ENCODE data around the gene RHEB.
A peak's percentile ranks its signal among the peaks of the same experiment; 100 is the strongest.

Gene RHEB

DNA sequence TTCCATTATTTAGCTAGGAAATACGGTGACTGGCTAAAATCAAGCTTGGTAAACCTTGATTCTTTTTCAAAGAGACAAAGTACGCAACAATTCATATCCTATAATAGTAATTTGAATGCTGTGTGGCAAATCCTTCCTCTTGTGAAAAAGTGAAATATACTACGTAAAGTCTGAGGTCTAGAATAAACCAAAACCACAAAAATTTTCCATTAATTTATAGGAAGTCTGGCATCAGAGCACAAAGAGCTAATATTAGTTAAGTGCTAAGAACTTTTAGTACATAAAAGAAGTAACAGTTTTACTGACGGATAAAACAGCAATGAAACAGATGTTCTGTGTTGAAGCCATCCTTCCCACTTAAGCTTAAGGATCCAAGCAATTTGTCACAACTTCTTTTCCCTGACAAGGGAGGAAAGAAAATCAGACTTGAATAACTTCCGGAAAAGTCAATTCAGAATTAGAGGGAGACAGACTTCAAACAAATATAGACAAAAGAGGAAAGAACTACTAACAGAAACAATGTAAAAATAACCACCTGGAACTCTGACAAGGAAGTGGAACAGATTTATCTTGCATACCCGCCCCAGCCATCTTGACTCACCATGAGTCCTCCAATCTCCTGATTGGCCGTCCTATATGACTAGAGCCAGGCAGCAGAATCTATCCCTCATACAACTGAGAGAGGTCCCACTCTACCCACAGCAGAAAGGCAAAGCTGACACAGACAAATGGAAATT, 34.6 kb downstream of the RHEB start:
- in situ Hi-C loops (cut with HindIII; ENCODE audit: low pct_ligation_motif_present, low pct_unique_long_range_greater_than_20kb, low sequenced_read_pairs) = no loop called here
- peak; percentile 58 for DNase-seq

DNA sequence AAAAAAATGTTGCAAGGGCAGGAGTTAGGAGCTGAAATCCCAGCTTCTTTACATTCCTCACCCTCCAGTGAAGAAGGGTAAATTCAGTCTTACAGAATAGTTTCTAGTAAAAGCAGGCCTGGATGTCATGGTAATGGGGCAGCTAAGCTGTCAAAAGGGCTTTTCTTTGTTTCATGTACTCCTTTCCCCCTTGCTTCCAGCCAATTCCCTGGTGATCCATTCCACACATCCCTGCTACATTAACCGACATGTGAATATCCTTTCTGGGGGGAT, 36.0 kb downstream of the RHEB start:
- in situ Hi-C loops (cut with HindIII; ENCODE audit: low pct_ligation_motif_present, low pct_unique_long_range_greater_than_20kb, low sequenced_read_pairs) = no loop called here
- no peak for DNase-seq

DNA sequence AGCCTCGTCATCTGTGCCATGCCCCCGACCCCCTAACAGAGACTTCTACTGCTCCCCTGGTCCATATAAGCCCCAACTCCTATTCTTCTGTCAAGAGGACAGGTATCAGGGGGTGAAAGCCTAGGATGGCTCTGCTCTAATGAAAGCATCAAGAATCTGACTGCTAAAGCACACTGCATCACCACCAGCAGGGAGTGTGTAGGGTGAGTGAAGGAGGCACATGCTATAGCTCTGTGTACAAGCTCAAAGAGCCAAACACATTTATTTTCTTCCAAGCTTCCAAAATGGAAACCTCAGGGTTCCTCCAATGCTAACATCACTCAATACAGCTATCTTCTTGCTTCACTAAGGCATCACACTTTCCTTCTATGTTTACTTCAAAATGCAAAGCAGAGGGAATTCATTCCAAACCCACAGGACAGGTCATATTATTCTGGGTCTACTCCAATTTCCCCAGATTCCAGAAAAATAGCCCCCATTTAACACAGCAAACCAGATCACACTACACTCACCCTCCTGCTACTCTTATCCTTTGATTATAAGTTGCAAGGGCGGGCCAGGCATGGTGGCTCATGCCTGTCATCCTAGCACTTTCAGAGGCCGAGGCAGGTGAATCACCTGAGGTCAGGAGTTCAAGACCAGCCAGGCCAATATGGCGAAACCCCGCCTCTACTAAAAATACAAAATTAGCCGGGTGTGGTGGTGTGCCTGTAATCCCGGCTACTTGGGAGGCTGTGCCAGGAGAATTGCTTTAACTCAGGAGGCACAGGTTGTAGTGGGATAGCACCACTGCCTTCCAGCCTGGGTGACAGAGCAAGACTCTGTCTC, 36.6 kb downstream of the RHEB start:
- no peak for DNase-seq
- in situ Hi-C loops (cut with HindIII; ENCODE audit: low pct_ligation_motif_present, low pct_unique_long_range_greater_than_20kb, low sequenced_read_pairs) = no loop called here

DNA sequence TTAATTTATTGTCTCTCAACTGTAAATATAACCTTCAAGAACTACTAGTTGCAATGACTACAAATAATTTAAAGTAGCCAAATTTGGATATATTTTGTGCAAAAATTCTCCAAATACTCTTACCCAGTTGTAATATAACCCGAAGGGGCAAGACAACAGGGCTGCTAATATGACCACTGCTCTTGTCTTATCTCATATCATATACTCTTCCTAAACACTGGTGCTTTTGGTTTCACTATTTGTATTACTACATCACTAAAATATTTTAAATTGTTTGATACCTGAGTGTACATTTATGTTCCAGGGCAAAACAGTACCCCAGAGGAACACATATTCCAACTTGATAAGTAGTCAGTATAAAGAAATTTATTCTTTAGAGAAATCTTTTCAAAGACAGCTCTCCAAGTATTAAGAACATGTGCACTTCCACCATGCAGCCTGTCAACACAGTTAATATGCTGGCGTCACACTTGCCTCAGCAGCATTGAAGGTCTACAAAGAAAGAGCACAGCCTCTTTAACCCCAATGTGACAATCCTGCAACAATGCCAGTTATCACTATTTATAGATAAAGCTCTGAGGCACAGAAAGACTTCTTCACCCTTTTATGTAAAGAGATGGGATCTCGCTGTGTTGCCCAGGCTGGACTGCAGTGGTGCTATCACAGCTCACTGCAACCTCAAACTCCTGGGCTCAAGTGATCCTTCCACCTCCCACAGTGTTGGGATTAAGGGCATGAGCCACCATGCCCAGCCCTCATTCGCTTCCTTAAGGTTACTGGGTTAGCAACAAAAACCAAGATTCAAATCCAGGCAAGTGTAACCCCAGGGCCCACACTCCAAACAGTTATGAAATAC, 37.8 kb downstream of the RHEB start:
- no peak for DNase-seq
- in situ Hi-C loops (cut with HindIII; ENCODE audit: low pct_ligation_motif_present, low pct_unique_long_range_greater_than_20kb, low sequenced_read_pairs) = no loop called here

GRCh38 chr7:151477867-151478266, 41.8 kb downstream of the RHEB start:
- in situ Hi-C loops (cut with HindIII; ENCODE audit: low pct_ligation_motif_present, low pct_unique_long_range_greater_than_20kb, low sequenced_read_pairs) = no loop called here
- DNase-seq = no peak

- in situ Hi-C loops (cut with HindIII; ENCODE audit: low pct_ligation_motif_present, low pct_unique_long_range_greater_than_20kb, low sequenced_read_pairs) = no loop called here
- no peak for DNase-seq
These were observed 46.9 kb downstream of the RHEB start for GRCh38 chr7:151472644-151473380.

DNA sequence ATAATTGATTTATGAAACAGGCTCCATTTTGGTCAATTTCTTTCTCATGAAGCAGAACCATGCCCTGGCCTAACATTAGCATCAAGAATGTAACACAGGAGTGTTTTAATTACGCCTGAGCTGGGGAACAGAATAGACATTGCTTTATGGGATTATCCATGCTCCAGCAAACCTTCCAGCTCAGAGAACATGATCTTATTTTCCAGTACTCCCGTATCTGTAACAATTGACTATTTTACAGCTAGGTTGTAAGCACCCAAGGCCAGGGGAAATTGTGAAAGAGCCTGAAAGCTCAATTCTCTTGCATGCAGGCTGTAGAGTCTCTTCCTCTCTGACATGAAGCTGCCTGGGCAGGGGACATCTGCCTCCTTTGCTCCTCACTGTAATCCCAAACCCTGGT, 49.0 kb downstream of the RHEB start:
- no peak for DNase-seq
- in situ Hi-C loops (cut with HindIII; ENCODE audit: low pct_ligation_motif_present, low pct_unique_long_range_greater_than_20kb, low sequenced_read_pairs) = no loop called here

DNA sequence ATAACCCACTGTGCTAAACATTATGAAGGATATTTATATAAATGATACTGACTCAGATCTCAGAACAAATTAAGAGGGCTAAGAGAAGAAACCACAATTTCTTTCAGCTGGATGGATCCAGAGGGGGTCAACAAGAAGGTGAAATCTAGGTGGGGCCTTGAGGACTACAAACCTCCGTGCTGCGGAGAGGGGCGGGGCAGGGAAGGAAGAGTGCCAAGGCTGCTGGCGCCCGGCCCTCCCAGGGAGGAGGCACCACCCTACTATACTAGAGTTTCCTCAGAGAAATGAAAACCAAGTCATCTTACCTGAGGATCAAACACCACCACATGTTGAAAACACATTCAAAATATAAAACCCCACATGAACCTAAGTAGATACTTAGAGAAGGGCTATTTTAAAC, 50.4 kb downstream of the RHEB start:
- in situ Hi-C loops (cut with HindIII; ENCODE audit: low pct_ligation_motif_present, low pct_unique_long_range_greater_than_20kb, low sequenced_read_pairs) = no loop called here

DNA sequence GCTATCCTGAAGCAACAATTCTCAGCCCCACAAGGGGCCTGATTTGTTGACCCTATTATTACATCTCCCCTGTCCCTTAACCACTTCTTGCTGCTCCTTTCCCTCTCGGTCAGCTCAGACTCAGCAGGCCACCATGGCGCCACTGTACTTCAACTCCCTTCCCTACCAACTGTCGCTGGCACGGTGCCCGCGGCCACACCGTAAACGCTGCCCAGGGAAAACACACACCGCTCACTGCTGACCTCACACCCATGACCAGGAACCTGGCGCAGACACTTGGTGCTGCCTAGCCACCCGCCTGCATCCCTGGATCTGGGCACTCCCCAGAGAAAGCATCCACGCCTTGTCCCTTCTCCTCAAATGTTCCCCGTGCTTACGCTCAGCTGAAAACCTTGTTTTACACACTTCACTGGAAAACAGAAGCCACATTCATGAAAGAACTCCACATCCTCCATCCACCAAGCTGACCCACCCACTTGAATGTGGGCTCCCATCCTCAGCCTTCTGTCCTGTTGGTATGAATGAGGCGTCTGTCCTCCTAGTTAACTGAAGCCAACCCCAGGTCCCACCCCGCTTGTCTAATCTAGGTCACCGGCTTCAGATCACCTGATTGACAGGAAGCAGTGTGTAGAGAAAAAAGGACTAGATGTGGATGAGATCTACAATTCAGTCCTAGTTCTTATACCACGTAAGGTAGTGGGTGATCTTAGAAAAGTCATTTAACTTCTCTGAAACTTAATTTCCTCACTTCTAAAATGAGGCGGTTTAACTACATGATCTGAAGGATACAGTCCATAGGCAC, 51.3 kb downstream of the RHEB start:
- in situ Hi-C loops (cut with HindIII; ENCODE audit: low pct_ligation_motif_present, low pct_unique_long_range_greater_than_20kb, low sequenced_read_pairs) = no loop called here
- no peak for DNase-seq

More for the DNA sequence above, 50.4 kb downstream of the RHEB start:
- DNase-seq = no peak

- in situ Hi-C loops (cut with HindIII; ENCODE audit: low pct_ligation_motif_present, low pct_unique_long_range_greater_than_20kb, low sequenced_read_pairs) = no loop called here
- DNase-seq = no peak
These were observed 54.5 kb downstream of the RHEB start for GRCh38 chr7:151465169-151465568.

DNA sequence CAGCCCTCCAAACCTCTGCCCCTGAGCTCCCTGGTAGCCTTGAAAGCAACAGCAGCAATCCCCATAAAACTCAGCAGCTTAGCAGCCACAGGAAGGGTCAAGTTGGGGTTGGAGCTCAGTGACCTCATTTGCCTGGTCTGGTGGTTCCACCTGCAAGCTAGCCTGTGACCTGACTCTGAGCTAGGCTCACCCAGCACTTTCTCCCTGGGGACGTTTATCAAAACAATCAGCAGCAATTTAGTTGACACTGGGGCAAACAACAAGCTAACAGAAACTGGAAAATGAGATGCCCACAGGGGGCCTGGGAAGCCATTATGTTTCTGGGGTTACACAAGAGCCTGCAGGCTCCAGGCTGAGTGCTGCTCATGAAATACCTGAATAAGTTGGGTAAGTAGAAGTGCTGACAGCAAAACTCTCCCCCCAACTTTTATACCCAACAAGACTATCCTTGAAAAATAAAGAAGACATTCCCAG, 57.4 kb downstream of the RHEB start:
- in situ Hi-C loops (cut with HindIII; ENCODE audit: low pct_ligation_motif_present, low pct_unique_long_range_greater_than_20kb, low sequenced_read_pairs) = no loop called here
- DNase-seq = no peak

GRCh38 chr7:151461942-151462230, 57.8 kb downstream of the RHEB start:
- in situ Hi-C loops (cut with HindIII; ENCODE audit: low pct_ligation_motif_present, low pct_unique_long_range_greater_than_20kb, low sequenced_read_pairs) = no loop called here
- DNase-seq = no peak

- in situ Hi-C loops (cut with HindIII; ENCODE audit: low pct_ligation_motif_present, low pct_unique_long_range_greater_than_20kb, low sequenced_read_pairs) = no loop called here
These were observed 58.4 kb downstream of the RHEB start for GRCh38 chr7:151461096-151461941.

GRCh38 chr7:151460474-151460855, 59.2 kb downstream of the RHEB start:
- no peak for DNase-seq
- in situ Hi-C loops (cut with HindIII; ENCODE audit: low pct_ligation_motif_present, low pct_unique_long_range_greater_than_20kb, low sequenced_read_pairs) = no loop called here

More at GRCh38 chr7:151461096-151461941, 58.4 kb downstream of the RHEB start:
- DNase-seq = no peak

DNA sequence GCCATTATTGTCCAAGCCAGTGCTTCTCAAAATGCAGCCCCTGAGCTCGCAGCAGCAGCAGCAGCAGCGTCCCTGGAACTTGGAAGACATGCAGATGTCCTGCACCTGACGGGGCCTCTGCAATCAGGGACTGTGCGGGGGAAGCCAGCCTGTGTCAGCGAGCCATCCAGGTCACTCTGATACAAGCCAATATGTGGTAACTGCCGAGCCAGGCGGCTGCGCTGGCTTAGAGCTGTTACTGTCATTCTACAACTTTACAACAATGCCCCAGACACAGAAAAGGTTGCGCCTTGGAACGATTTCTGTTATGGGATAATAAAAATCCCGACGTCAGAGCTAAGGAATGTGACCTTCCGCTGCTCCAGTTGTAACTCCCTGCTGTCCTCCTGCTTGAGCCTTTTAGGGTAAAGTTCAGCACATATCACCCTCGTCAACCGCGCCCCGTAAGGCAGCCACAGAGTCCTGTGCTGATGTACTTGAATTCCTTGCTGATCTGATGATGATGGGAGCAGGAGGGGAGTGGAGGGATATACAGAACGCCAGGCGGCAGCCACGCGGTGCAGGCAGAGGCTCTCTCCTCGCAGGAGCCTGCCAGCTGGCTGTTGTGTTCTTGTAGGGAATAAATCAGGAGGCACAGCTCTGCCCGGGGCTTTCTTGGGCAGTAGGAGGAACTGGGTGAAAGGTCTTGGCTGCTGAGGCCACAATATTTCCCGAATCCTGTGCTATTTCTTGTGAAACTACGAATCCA, 59.8 kb downstream of the RHEB start:
- in situ Hi-C loops (cut with HindIII; ENCODE audit: low pct_ligation_motif_present, low pct_unique_long_range_greater_than_20kb, low sequenced_read_pairs) = no loop called here

GRCh38 chr7:151457534-151457933, 62.2 kb downstream of the RHEB start:
- in situ Hi-C loops (cut with HindIII; ENCODE audit: low pct_ligation_motif_present, low pct_unique_long_range_greater_than_20kb, low sequenced_read_pairs) = no loop called here
- no peak for DNase-seq

More for the DNA sequence above, 59.8 kb downstream of the RHEB start:
- peak; percentile 95 for DNase-seq

GRCh38 chr7:151456782-151457181, 62.9 kb downstream of the RHEB start:
- no peak for DNase-seq
- in situ Hi-C loops (cut with HindIII; ENCODE audit: low pct_ligation_motif_present, low pct_unique_long_range_greater_than_20kb, low sequenced_read_pairs) = no loop called here
